GM12873 (cell line): Measurements from ENCODE around the gene TENM4.

Experiments
- CTCF ChIP-seq: IDR thresholded peaks from 2 replicates; pipeline ENCODE4 v1.5.1; 2012; ENCODE audit warnings: low read depth, mild to moderate bottlenecking, moderate library complexity, low read length, control low read depth; ENCODE audit not compliant: insufficient read depth; ENCODE audit errors: missing control alignments

TENM4 gene

GRCh38 chr11:78925387-78925786 is 515.4 kb downstream of the TENM4 start:
- no peak for TF ChIP-seq CTCF

- TF ChIP-seq CTCF = no peak
Observed at GRCh38 chr11:78922859-78923625, 517.8 kb downstream of the TENM4 start.

- no peak for TF ChIP-seq CTCF
Observed at GRCh38 chr11:78921509-78921908, 519.3 kb downstream of the TENM4 start.

- no peak for TF ChIP-seq CTCF
Observed at GRCh38 chr11:78920329-78920728, 520.5 kb downstream of the TENM4 start.

- no peak for TF ChIP-seq CTCF
Observed at GRCh38 chr11:78916759-78917158, 524.1 kb downstream of the TENM4 start.

GRCh38 chr11:78914503-78914902 is 526.3 kb downstream of the TENM4 start:
- no peak for TF ChIP-seq CTCF

GRCh38 chr11:78912778-78913177 is 528.1 kb downstream of the TENM4 start:
- TF ChIP-seq CTCF = no peak
